Gastrocnemius medialis (tissue), 4 donors: ENCODE measurements around the gene TOMM20L. TPM values are rescaled to one million over a fixed set of nuclear protein-coding genes. Genes with fewer than 3 reads are reported as not detected.
A peak's percentile ranks its signal among the peaks of the same experiment; 100 is the strongest.

ENCODE experiments used
- ATAC-seq, 2 donors: fragments of 150-250 bp; one replicate each; pipeline ENCODE4 v1.9.1; 2016
- DNase-seq, 2 donors: peaks; one replicate each; pipeline ENCODE4 v3.0.0-alpha.2; 2019
- H3K27ac ChIP-seq, 4 donors: fragments of 200-600 bp; sonication (generic); 1 replicate in 1 of 4; 2 replicates in 3 of 4; pipeline ENCODE4 v1.5.1; 2016 to 2018; ENCODE audit warnings: mild to moderate bottlenecking in 2 of 4, moderate library complexity in 1 of 4
- H3K27me3 ChIP-seq, 3 donors: fragments of 200-600 bp; sonication (generic) in 2 of 3; 1 replicate in 1 of 3; 2 replicates in 2 of 3; pipeline versions ENCODE4 v1.5.1 to v1.6.0; 2016 to 2019; ENCODE audit warnings: mild to moderate bottlenecking in 1 of 3, moderate library complexity in 1 of 3
- H3K36me3 ChIP-seq, 2 donors: fragments of 200-600 bp; sonication (generic) in 1 of 2; one replicate each; pipeline ENCODE4 v1.5.1; 2017 to 2018
- H3K4me1 ChIP-seq, 2 donors: fragments of 200-600 bp; sonication (generic) in 1 of 2; one replicate each; pipeline ENCODE4 v1.5.1; 2016 to 2017; ENCODE audit warnings: mild to moderate bottlenecking in 2 of 2
- H3K4me3 ChIP-seq, 4 donors: fragments of 200-600 bp; sonication (generic) in 3 of 4; 1 replicate in 1 of 4; 2 replicates in 3 of 4; pipeline ENCODE4 v1.5.1; 2016 to 2019; ENCODE audit warnings: mild to moderate bottlenecking in 2 of 4
- H3K9me3 ChIP-seq, 3 donors: fragments of 200-600 bp; sonication (generic) in 2 of 3; 1 replicate in 1 of 3; 2 replicates in 2 of 3; pipeline ENCODE4 v1.5.1; 2016 to 2019
- CTCF ChIP-seq, 5 experiments: fragments of 450-650 bp in 3 of 5; fragments of 200-600 bp in 2 of 5; sonication (generic) in 2 of 5; IDR thresholded peaks in 4 of 5; conservative IDR thresholded peaks in 1 of 5; 1 replicate in 4 of 5; 2 replicates in 1 of 5; pipeline ENCODE4 v1.5.1; 2016 to 2019; ENCODE audit warnings: antibody characterized with exemption in 5 of 5, mild to moderate bottlenecking in 3 of 5, moderate library complexity in 3 of 5
- POLR2A ChIP-seq, 2 donors: fragments of 450-650 bp; IDR thresholded peaks; one replicate each; pipeline ENCODE4 v1.6.1; 2017; ENCODE audit warnings: antibody characterized with exemption in 2 of 2, mild to moderate bottlenecking in 2 of 2, moderate library complexity in 2 of 2
- in situ Hi-C, 4 donors: fragments of 200-750 bp; cut with MboI; loops; one replicate each; pipeline versions ENCODE4 v1.15.0 to v1.8.0; 2017; ENCODE audit warnings: low sequenced_read_pairs in 4 of 4
- intact Hi-C: fragments of 100-400 bp; cut with DNase I; formaldehyde crosslinking; loops from one replicate; pipeline ENCODE4 v1.15.1; 2023; ENCODE audit warnings: low total_unique reads
- total RNA-seq, 4 donors: library from RNA; depleted of rRNA; stranded (reverse); fragments of >200 nt; gene quantifications; one replicate each; pipeline versions ENCODE4 v1.1.0 to v1.2.3, GENCODE V29; 2016

Gene TOMM20L
- total RNA-seq, 4 donors from 2014 or later = not detected

GRCh38 chr14:58362798-58363412, 32.8 kb upstream of the TOMM20L start:
- H3K36me3 ChIP-seq = peaks cover 0 to 53% of the 10 kb centered on the region in 2 donors
- ATAC-seq (no peak), DNase-seq (no peak)
- no peak overlapping the region for H3K27ac ChIP-seq
- peak in 1 of 5 experiments; percentile 27 for TF ChIP-seq CTCF (IDR thresholded peaks at IDR 0.05 in 4 of 5, conservative IDR thresholded peaks at IDR 0.05 in 1 of 5)
- no peak for TF ChIP-seq POLR2A (IDR thresholded peaks at IDR 0.05)
- no peaks in the 10 kb centered on the region for H3K4me1 ChIP-seq
- intact Hi-C loops = loop anchor here (10.0 kb wide), 1 partner anchor 258 kb away; no protein-coding TSS in a partner anchor
- H3K9me3 ChIP-seq = no peaks in the 10 kb centered on the region
- no peaks in the 10 kb centered on the region for H3K27me3 ChIP-seq
- in situ Hi-C loops = loop anchor here in 2 of 4 donors (25.0 kb wide), 1 partner anchor 251 kb away; no protein-coding TSS in a partner anchor
- no peak overlapping the region for H3K4me3 ChIP-seq

- no peak overlapping the region for H3K27ac ChIP-seq
- peaks cover 0 to 57% of the 10 kb centered on the region in 2 donors for H3K36me3 ChIP-seq
- no peaks in the 10 kb centered on the region for H3K27me3 ChIP-seq
- H3K4me1 ChIP-seq = no peaks in the 10 kb centered on the region
- intact Hi-C loops = loop anchor here (10.0 kb wide), 1 partner anchor 260 kb away; no protein-coding TSS in a partner anchor
- ATAC-seq = no peak
- no peak for TF ChIP-seq CTCF (IDR thresholded peaks at IDR 0.05 in 4 of 5, conservative IDR thresholded peaks at IDR 0.05 in 1 of 5)
- TF ChIP-seq POLR2A (IDR thresholded peaks at IDR 0.05) = no peak
- H3K4me3 ChIP-seq = no peak overlapping the region
- in situ Hi-C loops = loop anchor here in 2 of 4 donors (25.0 kb wide), 1 partner anchor 252 kb away; no protein-coding TSS in a partner anchor
- no peaks in the 10 kb centered on the region for H3K9me3 ChIP-seq
- no peak for DNase-seq
Measured at GRCh38 chr14:58364316-58364715, 31.4 kb upstream of the TOMM20L start.

GRCh38 chr14:58367296-58367695, 28.4 kb upstream of the TOMM20L start:
- intact Hi-C loops (loop anchor here (10.0 kb wide), 1 partner anchor 262 kb away; no protein-coding TSS in a partner anchor), in situ Hi-C loops (loop anchor here in 2 of 4 donors (25.0 kb wide), 1 partner anchor 255 kb away; no protein-coding TSS in a partner anchor)
- H3K27me3 ChIP-seq = no peaks in the 10 kb centered on the region
- peak in 1 of 2 donors; percentile 17 for DNase-seq
- H3K4me3 ChIP-seq = no peak overlapping the region
- H3K36me3 ChIP-seq = peaks cover 0 to 60% of the 10 kb centered on the region in 2 donors
- no peak for ATAC-seq
- no peaks in the 10 kb centered on the region for H3K9me3 ChIP-seq
- H3K27ac ChIP-seq = no peak overlapping the region
- no peak for TF ChIP-seq CTCF (IDR thresholded peaks at IDR 0.05 in 4 of 5, conservative IDR thresholded peaks at IDR 0.05 in 1 of 5)
- no peak for TF ChIP-seq POLR2A (IDR thresholded peaks at IDR 0.05)
- H3K4me1 ChIP-seq = no peaks in the 10 kb centered on the region

- Histone ChIP-seq H3K4me3 (no peak overlapping the region), H3K27me3 (no peaks in the 10 kb centered on the region), H3K9me3 (no peaks in the 10 kb centered on the region), H3K36me3 (peaks cover 0 to 67% of the 10 kb centered on the region in 2 donors), H3K4me1 (no peaks in the 10 kb centered on the region), H3K27ac (no peak overlapping the region)
- ATAC-seq = no peak
- intact Hi-C loops = loop anchor here (10.0 kb wide), 1 partner anchor 264 kb away; no protein-coding TSS in a partner anchor
- in situ Hi-C loops = loop anchor here in 2 of 4 donors (25.0 kb wide), 1 partner anchor 257 kb away; no protein-coding TSS in a partner anchor
- DNase-seq = no peak
- no peak for TF ChIP-seq CTCF (IDR thresholded peaks at IDR 0.05 in 4 of 5, conservative IDR thresholded peaks at IDR 0.05 in 1 of 5)
Measured at GRCh38 chr14:58368956-58369355, 26.8 kb upstream of the TOMM20L start.
